Tibial nerve (tissue), 4 donors: Measurements from ENCODE around the gene CNPY1.

Source experiments
- EP300 ChIP-seq, 2 donors: sonication (generic); formaldehyde crosslinking; IDR thresholded peaks; one replicate each; pipeline ENCODE4 v1.6.1; 2017; ENCODE audit warnings: antibody characterized with exemption in 2 of 2, mild to moderate bottlenecking in 1 of 2
- POLR2A ChIP-seq, 2 donors: fragments of 450-650 bp; IDR thresholded peaks; one replicate each; pipeline ENCODE4 v1.6.1; 2017; ENCODE audit warnings: antibody characterized with exemption in 2 of 2, mild to moderate bottlenecking in 2 of 2, moderate library complexity in 2 of 2
- TF ChIP-seq, protein P1 (sequence below), 5 experiments: fragments of 200-600 bp in 3 of 5; fragments of 450-650 bp in 2 of 5; sonication (generic) in 3 of 5; IDR thresholded peaks; one replicate each; pipeline ENCODE4 v1.5.1; 2016 to 2019; ENCODE audit warnings: antibody characterized with exemption in 5 of 5, mild to moderate bottlenecking in 3 of 5, moderate library complexity in 2 of 5

GRCh38 chr7:155470686-155471638 is 75.4 kb downstream of the CNPY1 start:
- TF ChIP-seq, protein P1, sequence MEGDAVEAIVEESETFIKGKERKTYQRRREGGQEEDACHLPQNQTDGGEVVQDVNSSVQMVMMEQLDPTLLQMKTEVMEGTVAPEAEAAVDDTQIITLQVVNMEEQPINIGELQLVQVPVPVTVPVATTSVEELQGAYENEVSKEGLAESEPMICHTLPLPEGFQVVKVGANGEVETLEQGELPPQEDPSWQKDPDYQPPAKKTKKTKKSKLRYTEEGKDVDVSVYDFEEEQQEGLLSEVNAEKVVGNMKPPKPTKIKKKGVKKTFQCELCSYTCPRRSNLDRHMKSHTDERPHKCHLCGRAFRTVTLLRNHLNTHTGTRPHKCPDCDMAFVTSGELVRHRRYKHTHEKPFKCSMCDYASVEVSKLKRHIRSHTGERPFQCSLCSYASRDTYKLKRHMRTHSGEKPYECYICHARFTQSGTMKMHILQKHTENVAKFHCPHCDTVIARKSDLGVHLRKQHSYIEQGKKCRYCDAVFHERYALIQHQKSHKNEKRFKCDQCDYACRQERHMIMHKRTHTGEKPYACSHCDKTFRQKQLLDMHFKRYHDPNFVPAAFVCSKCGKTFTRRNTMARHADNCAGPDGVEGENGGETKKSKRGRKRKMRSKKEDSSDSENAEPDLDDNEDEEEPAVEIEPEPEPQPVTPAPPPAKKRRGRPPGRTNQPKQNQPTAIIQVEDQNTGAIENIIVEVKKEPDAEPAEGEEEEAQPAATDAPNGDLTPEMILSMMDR (IDR thresholded peaks at IDR 0.05), result no peak
- TF ChIP-seq POLR2A (IDR thresholded peaks at IDR 0.05) (no peak), EP300 (IDR thresholded peaks at IDR 0.05) (no peak)
